Stimulated activated CD8-positive, alpha-beta memory T cell treated with anti-CD3 and anti-CD28 coated beads, Interleukin-12 subunit alpha, Interleukin-12 subunit beta, amount 100 ng/mL, for 1 hour (primary cell): ENCODE results near the gene IFNLR1.
A peak's percentile ranks its signal among the peaks of the same experiment; 100 is the strongest.

Experiments used
- DNase-seq: peaks from one replicate; pipeline ENCODE4 v3.0.0-alpha.2; 2020; ENCODE audit warnings: low read depth

Gene IFNLR1

DNA sequence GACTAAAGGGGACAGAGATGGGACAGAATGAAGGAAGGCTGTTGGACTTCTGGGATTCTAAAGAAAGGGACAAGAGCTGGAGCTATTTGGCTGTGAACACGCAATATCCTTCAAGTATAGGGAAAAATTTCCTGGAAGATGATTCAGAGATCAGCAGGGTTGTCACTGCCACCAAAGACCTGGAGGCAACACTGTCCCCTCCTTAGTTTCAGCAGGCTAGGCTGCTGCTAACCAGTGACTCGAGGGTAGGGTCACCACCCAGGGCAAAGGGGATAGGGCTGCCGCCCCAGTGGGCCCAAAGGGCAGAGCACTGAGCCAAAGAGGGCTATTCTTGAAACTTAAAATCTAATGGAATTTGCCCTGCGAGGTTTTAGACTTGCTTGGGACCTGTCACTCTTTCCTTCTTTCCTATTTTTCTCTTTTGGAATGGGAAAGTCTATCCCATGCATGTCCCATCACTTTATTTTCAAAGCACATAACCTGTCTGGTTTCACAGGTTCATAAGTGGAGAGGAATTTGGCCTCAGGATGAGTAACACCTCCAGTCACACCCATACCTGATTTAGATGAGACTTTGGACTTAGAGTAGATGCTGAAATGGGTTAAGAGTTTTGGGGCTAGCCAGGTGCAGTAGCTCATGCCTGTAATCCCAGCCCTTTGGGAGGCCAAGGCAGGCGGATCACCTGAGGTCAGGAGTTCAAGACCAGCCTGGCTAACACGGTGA lies 11.9 kb downstream of the IFNLR1 start:
- no peak for DNase-seq

DNA sequence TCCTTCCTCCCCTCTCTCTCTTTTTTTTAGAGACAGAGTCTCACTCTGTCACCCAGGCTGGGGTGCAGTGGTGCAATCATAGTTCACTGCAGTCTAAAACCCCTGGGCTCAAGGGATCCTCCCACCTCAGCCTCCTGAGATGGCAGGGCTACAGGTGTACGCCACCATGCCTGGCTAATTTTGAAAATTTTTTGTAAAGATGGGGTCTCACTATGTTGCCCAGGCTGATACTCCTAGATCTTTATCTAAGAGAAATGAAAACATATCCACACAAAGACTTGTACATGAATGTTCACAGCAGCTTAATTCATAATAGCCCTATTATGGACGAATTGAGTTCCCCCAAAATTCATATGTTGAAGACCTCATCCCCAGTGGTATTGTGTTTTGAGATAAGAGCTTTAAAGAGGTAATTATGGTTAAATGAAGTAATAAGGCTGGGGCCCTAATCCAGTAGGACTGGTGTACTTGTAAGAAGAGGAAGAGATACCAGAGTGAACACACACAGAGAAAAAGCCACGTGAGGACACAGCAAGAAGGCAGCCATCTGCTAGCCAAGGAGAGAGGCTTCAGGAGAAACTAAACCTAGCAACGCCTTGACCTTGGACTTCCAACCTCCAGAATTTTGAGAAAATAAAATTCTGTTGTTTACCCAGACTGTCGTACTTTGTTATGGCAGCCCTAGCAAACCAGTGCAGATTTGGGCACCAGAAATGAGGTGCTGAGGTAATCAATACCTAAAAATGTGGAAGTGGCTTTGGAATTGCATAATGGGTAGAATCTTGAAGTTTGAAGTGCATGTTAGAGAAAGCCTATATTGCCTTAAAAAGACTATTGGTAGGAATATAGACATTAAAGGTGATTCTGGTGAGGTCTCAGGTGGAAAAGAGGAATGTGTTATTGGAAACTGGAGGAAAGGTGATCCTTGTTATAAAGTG lies 13.2 kb downstream of the IFNLR1 start:
- DNase-seq: no peak

DNA sequence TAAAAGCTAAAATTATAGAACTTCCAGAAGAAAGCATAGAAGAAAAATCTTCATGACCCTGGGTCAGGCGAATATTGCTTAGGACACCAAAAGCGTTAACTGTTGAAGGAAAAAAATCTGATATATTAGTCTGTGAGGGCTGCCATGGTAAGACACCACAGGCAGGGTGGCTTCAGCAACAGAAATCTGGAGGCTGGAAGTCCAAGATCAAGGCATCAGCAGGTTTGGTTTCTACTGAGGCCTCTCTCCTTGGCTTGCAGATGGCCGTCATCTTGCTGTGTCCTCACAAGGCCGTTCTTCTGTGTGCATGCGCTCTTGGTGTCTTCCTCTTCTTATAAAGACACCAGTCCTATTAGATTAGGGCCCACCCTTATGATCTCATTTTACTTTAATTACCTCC lies 14.5 kb downstream of the IFNLR1 start:
- no peak for DNase-seq

DNA sequence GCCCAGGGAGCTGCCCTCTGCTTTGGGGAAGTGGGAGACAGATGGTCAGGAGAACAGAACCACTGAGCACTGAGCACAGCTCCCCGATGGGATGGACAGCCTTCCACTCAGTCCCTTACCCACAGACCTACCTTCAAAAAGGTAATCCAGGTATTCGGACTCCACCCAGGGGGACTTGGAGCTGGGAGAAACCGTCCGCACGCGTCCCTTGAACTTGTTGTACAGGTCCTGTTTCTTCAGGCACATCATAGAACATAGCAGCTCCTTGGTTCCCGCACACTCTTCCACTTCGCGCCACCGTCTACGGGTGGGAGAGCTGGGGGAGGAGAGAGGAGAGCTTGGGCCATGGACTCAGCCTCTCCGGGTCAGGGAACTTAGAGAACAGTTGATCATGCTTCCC lies 17.8 kb downstream of the IFNLR1 start:
- no peak for DNase-seq

DNA sequence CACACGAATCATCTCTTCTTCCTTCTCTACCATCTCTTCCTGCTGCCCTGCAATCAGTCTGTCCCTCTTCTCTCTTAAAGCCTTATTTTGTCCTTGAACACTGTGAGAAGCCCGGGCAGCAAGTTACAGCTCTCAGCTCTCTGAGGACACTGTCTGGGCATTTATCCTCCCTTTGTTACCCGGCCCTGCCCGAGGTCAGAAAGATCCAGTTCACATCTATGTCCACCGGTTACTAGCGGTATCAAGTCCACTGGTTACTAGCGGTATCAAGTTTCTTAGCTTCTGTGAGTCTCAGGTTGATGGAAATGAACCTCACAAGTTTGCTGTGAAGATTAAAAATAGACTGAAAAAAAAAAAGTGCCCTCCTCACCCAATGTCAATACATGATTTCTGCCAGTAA lies 18.8 kb downstream of the IFNLR1 start:
- no peak for DNase-seq

DNA sequence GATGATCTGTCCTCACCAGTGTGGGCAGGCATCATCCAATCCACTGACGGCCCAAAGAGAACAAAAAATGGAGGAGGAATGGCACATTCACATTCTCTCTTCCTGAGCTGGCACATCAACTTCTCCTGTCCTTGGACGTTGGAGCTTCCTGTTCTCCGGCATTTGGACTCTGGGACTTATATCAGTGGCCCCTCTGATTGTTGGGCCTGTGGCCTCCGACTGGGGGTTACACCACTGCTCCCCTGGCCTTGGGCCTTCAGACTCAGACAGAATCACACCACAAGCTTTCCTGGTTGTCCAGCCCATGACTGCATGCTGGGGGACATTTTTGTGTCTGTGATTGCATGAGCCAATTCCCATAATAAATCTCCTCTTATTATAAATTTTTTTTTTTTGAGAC lies 20.1 kb downstream of the IFNLR1 start:
- no peak for DNase-seq

DNA sequence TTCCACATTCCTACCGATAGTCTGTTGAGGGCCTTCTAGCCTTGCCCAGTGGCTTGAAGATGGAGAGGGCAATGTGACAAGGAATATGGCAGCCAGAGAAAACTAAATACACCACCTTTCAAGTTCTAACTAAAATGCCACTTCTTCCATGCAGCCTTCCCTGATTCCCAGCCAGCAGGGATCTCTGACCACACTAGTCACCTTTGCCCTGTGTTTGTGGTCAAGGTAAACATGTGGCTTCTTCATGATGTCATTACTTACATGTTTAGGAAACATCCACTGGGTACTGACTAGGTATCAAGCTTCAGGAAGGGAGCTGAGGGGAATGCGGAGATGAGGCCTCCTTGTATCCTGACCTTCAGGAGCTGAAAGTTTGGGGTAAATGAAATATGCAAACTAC lies 21.6 kb downstream of the IFNLR1 start:
- DNase-seq: no peak

DNA sequence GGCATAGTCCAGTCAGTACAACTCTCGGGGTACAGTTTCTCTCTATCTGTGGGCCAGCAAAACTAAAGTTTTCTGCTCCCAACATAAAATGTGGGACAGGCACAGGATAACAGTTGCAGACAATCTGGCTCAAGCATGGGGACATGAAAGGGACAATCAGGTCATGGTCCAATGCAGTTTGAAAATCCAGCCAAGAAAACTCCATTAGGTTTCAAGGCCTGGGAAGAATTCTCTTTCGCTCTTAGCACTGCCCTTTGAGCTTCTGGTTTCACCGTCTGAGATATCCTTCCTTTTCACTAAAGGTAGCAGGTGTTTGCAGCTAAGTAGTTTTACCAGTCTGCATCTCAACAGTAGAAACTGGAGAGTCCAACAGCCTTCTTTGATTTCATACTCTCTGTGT lies 23.1 kb downstream of the IFNLR1 start:
- no peak for DNase-seq

DNA sequence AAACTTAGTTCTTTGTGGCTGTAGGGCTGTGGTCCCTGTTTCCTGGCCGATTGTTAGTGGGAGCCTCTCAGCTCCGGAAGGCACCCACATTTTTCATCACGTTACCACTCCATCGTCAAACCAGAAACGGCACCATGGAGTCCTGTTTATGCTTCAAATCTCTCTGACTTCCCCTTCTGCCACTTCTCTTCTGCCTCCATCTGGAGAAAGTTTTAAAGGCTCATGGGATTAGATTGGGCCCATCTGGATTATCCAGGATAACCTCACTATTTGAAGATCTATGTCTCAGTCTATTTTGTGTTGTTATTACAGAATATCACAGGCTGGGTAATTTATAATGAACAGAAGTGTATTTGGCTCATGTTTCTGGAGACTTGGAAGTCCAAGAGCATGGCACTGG lies 24.9 kb downstream of the IFNLR1 start:
- DNase-seq: no peak

DNA sequence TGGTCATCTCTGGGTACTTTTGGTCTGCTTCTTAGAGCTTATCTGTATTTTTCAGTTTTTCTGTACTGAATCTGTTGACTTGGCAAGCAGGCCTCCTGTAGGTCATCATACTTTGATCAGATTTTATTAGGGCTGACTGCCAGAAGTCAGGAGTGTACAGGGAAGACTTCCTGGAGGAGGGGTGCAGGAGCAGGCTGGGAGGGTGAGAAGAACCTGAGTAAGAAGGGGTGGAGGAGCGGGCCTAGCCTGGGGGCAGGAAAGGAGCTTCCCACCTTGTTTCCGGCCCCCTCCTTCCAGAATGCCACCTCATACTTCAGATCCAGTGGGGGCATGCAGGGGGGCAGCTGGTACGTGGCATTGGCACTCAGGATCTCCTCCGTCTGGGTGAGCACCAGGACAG lies 25.8 kb downstream of the IFNLR1 start:
- DNase-seq: no peak

DNA sequence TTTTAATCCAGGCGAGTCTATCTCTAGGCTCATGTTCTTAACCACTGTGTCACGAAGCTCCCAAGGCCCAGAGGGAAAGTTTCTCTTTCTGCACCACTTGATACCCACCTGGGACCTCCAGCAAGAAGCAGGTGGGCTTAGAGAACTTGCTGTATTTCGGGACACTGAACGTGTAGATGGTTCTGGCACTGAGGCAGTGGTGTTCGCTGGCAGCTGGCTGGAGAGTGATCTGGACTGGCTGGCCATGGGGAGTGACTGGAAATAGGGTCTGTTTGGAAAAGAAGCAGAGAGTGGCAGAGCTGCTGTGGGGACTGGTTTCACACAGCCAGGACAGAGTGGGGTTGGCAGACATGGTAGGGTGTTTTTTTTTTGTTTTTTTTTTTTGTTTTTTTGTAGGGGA lies 27.7 kb downstream of the IFNLR1 start:
- no peak for DNase-seq

DNA sequence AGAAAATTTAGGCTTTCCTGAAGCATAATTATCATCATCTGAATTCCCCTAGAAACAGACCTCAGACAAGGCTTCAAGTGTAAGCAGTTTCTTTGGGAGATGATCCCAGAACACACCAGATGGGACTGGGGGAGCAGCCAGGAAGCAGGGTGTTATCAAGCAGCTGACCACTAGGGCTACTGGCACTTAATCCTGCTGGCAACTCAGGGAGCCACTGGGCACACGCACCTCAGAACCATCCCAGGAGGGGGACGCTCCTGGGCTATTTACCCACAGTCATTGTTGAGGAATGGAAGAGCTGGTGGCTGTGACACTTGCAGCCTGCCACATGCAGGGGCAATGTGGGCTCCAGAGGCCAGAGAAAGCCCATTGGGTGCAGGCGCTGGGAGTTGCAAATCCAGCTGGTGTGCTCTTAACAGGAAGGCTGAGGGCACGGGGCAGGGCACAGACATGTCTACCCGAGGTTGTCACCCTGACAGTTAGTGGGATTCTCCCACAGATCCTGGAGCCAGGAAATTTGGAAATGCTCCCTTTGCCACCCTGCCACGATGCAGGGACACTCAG lies 29.1 kb downstream of the IFNLR1 start:
- DNase-seq: no peak

DNA sequence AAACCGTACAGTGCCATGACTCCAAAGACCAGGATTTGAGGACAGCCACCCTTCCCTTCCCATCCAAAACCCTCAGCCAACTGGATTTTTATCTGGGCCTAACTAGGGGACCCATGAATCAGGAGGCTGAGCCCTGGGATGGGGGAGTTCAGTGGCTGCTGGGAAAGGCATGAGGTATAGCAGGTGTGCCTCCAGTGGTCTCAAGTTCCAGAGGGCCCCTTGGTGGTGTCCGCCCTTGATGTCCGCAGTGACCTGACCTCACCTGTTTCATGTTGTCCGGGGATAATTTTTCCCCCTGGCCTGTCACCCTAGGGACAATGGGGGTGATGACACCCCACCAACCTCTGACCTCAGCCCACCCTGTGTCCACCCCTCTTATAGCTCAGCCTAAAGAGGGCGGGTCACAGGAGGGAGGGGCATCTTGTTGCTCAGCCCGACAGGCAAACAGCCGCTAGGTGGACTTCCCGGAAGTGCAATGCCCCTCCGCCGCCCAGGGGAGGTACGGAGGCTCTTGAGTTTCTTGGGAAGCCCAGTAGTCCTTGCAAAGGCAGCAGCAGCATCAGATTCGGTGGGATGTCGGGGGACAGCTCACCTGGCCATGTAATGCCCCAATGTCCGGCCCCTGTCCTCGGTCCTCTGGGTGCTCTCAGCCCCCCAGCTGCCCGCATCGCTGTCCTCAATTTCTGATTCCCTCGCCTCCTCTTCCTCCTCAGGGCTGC lies 30.4 kb downstream of the IFNLR1 start:
- DNase-seq: no peak

DNA sequence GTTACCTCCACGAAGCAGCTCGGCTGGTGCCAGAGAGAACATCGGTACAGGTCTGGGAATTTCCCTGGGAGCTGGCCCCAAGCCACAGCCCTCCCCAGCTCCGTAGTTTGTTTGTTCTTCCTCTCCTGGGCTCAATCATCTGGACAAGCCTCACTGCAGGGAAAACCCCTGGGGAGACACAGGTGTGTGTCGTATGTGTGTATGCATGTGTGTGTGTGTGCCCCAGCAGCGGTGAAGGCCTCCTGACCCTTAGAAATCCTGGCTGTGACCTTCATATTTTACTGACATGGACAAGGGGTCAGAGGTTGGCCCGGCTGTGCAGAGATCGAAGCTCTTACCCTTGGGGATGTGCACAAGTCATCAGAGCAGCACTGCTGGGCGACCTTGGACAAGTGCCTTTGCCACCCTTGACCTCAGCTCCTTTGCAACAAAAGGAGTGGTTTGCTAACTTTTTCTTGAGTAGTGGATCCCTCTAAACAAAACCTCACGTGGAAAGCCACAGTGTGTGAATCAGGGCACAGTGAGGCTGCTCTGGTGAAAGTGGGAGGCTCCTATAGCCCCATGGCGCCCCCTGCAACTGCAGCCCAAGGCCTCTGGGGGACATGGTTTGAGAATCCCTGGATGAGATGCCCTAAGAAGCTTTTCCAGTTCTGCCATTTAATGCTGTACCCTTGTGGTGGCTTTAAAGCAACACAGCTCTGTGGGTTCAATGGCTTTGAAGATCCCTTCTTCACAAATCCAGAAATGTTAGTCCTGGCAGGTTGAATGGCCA lies 31.9 kb downstream of the IFNLR1 start:
- DNase-seq: no peak

DNA sequence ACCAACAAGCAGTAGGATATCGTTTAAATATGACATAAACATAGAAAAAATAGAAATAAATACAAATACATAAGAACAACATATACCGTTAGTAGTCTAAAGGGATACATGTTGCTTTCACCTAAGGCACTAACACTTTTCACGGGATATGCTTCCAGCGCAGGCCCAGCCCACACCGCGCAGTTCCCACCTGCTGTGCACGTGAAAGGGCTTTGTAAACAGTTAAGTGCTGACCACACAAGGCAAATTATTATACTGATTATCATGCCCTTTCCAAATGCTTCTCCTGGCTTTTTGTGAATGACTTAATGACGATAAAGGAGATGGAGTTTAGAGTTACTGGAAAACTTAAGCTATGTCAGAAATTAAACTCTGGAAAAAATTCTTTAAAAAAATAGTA lies 32.9 kb downstream of the IFNLR1 start:
- DNase-seq: no peak

DNA sequence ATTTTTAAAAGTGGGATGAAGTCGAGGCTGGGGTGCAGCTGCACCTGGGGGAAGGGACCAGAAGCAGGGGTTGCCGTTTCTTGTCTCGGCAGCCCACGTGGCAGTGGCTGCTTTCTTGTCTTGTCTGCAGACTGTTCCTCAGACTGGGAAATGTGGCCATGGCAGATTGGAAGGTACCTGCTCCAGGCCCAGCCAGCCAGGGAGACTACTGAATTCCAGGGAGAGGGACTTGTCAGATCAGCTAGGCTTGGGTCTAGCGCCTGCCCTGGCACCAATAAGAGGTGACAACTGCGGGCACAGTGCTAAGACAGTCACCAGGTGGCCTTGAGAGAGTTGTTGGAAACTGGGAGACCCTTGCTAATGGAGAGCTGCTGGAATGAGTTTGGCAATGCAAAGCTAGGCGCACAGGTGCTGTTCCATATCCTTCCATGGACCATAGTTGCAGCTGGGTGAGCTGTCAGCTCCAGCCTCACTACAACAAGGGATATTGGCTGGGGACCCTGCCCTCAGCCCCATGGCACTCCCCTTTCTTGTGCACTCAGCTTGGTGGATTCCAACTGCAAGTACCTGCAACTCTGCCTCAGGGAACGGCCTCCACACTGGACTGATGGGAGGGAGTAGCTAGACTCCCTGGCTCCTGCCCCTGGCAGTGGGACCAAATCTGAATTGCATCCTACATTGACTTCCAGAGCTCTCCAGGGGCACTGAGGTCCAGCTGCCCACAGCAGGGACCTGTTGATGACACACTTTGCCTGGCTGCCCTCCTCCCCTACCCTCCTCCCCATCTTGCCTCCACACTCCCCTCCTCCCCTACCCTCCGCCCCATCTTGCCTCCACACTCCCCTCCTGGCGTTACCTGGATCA lies 34.2 kb downstream of the IFNLR1 start:
- no peak for DNase-seq

DNA sequence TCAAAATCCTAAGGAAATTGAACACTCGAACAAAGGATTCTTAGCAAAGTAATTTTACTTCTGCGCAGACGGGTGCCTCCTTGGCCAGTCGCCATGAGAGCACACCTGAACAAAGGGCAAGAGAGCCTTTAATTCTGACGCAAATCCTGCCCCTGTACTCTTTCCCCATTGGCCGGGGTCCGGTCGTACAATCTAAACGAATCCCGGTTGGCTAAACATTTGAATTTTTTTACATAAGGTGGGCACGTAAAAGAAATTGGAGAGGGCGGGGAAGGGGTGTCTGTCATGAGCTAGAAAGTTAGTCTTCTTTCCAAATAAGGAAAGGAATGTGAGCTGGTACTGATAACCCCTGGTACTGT lies 35.9 kb downstream of the IFNLR1 start:
- DNase-seq: no peak

DNA sequence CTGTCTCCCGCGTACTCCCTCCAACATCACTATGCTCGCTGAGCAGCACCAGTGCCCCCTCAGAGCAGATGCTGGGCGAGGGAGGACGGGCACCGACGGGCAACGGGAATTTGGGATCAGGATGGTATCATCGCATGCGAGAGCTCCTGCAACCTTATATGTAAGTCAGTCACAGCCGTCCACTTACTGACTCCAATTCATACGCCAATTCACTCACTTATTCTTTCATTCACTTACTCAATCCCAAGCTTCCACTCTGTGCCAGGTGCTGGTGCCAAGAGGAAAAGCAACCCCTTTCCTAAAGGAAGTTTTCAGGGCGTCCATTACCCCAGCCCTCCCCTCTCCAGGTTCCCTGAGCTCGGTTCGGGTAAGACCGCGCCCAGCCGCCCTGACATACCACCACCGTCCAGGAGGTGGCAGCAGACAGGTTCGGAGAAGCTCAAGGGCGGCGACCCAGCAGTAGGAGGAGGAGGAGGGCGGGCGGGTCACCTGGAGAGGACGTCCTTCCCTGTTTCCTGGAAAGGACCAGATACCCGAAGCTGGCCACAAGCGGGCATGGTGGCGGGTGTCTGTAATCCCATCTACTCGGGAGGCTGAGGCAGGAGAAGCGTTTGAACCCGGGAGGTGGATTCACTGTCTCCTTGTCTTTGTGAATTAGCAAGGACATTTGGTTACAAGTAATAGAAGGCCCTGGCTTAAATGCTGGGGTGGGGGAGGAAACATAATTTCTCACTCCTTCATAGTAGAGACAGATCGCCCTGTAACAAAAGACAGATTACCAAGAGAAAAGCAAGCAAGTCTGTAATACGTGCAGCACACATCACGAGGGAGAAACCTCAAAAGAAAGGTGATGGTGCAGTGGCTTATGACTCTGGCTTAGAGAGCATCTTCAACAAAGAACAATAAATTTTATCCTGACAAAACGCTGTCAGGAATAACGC lies 36.6 kb downstream of the IFNLR1 start:
- DNase-seq: peak; percentile 78

DNA sequence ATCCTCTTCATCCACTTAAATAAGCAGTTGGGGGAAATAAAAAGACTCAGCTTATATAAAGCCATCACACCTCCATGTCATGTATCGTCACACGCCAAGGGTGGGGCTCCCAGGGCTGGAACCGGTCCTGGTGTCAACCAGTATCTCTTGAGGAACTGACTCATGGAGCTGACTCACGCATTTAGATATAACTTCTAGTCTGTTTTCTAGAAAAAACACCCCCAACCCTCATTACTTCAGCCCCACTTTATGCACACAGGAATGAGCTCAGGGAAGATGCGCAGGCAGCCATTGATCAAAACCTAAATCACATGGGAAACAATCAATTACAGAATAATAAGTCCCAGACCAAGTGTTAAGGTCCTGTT lies 37.2 kb downstream of the IFNLR1 start:
- DNase-seq: no peak

DNA sequence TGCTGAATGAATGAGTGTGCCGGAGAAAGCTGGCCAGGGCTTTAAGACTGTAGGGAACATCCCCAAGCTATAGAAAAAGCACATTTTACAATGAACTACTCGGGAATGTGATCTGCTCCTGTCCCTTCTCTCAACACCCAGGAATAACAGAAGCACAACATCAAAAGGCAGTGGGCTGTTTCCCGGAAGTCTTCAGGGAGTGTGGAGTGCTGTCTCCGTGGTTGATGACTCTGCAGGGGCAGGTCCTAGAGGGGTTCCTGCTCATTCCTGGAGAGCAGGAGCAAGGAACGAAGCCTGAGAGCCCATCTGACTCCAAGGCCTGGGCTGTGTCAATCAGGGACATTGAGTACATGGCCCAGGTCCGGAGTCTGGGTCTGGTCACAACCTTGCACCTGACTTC lies 39.3 kb downstream of the IFNLR1 start:
- no peak for DNase-seq
